HG02870 (cell line): ENCODE results near the gene LCK.
"Not testable (repeated sequence)": the region's sequence is repeated elsewhere in the genome, so short reads cannot be mapped to it uniquely, and the experiment has no call there.

Experiments used
- ATAC-seq: cut with Tn5 transposase; IDR thresholded peaks from one replicate; pipeline ENCODE4 v1.9.1; 2021; ENCODE audit warnings: mild to moderate bottlenecking, moderate library complexity; ENCODE audit not compliant: unreplicated experiment

Gene LCK

GRCh38 chr1:32239790-32240139 lies 11.3 kb upstream of the LCK start:
- ATAC-seq = no peak

GRCh38 chr1:32240140-32240951 lies 10.7 kb upstream of the LCK start:
- ATAC-seq = no peak

GRCh38 chr1:32241001-32241763 lies 9.9 kb upstream of the LCK start:
- no peak for ATAC-seq

GRCh38 chr1:32242341-32242851 lies 8.7 kb upstream of the LCK start:
- ATAC-seq = no peak

DNA sequence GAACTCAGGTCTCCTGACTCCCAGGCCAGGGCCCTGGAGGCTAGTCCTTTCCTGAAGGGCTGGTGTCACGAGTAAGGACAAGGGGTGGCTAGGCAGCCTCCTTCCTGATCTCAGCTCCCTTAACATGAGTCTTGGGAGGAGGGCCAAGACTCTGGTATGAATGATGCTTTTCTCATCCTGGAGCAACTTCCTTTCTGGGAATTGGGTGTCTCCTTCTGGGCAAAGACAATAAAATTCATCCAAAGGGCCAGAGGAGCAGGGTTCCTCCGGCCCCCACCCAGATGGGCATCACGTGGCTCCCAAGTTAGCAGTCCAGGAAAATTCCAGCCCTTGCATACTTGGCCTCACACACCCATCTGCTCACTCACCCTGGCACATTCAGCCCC lies 4.2 kb upstream of the LCK start, which contains the start of gene FAM167B:
Gene FAM167B, plus strand, starts transcription at position 335 of the 386 bp plus-strand sequence. CDS start 200 bp downstream, outside the sequence.
- no peak for ATAC-seq

GRCh38 chr1:32247452-32247851 lies 3.6 kb upstream of the LCK start:
- ATAC-seq = no peak

DNA sequence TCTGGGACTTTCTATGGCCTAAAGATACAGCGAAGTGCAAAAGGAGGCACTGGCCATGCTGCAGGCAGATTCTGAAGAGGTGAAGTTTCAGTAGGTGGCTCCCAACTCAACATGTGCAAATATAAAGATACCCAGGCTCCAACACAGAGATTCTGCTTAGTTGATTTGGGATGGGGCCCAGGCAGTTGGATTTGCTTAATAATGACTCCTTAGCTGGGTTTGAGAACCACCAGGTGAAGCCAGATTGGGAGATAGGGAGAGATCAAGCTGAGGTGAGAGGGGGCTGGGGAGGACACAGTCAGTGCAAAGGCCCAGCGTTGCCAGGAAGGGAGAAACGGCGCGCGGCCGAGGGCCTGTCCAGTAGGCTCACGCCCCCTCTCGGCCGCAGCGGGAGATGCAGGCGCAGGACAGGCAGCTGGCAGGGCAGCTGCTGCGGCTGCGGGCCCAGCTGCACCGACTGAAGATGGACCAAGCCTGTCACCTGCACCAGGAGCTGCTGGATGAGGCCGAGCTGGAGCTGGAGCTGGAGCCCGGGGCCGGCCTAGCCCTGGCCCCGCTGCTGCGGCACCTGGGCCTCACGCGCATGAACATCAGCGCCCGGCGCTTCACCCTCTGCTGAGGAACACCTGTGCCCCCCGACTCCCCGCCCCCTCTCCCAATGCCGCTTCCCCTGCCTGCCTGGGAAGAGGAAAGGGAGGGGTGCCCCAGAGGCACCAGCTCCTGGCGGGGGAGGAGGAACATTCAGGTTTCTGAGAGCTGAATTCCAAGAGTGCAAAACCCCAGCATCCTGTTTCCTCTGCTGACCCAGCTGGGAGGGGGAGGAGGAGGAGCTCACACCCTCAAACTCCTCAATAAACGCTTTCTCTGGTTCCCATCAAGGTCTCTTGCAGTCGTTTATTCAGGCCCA lies 2.8 kb upstream of the LCK start:
- no peak for ATAC-seq

- peak; percentile 67 for ATAC-seq
Observed at GRCh38 chr1:32249831-32250525, 1.1 kb upstream of the LCK start.

GRCh38 chr1:32255072-32256071 lies 4.3 kb downstream of the LCK start:
- no peak for ATAC-seq

DNA sequence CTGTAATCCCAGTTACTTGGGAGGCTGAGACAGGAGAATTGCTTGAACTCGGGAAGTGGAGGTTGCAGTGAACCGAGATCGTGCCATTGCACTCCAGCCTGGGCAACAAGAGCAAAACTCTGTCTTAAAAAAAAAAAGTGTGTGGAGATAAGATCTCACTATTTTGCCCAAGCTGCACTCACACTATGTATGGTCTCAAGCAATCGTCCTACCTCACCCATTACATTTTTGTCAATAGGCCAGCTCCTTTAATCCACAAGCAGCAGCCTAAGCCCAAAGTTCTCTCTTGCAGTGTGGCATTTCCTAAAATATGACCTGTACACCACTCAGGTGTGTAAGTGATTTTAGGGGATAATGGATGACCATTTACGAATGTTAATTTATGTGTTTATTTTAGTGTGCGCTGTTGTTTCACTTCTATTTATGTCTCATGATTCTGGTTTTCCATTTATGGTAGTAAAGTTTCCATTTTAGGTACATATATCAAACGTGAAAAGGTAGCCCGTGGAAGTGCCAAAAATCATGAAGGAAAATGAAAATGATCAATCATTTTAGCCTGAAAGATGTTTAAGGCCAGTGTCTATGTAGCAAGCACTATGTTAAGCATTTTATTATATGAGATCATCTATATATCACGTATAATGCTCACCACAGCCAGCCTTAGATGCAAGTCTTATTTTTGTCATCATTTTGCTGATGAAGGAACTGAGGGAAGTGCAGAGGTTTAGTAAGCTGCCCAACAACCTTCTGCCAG lies 5.6 kb downstream of the LCK start:
- ATAC-seq = no peak

DNA sequence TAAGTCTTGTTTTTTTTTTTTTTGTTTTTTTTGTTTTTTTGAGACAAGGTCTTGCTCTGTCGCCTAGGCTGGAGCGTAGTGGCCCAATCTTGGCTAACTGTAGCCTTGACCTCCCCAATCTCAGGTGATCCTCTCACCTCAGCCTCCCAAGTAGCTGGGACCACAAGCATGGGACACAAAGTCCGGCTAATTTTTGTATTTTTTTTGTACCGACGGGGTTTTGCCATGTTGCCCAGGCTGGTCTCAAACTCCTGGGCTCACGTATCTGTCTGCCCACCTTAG lies 6.1 kb downstream of the LCK start:
- no peak for ATAC-seq

GRCh38 chr1:32263236-32263593 lies 12.2 kb downstream of the LCK start:
- ATAC-seq = not testable (repeated sequence)

- ATAC-seq = no peak
Observed at GRCh38 chr1:32263744-32264143, 12.7 kb downstream of the LCK start.

GRCh38 chr1:32265846-32266245 lies 14.8 kb downstream of the LCK start:
- no peak for ATAC-seq

- no peak for ATAC-seq
Observed at GRCh38 chr1:32266921-32267591, 16.0 kb downstream of the LCK start.

DNA sequence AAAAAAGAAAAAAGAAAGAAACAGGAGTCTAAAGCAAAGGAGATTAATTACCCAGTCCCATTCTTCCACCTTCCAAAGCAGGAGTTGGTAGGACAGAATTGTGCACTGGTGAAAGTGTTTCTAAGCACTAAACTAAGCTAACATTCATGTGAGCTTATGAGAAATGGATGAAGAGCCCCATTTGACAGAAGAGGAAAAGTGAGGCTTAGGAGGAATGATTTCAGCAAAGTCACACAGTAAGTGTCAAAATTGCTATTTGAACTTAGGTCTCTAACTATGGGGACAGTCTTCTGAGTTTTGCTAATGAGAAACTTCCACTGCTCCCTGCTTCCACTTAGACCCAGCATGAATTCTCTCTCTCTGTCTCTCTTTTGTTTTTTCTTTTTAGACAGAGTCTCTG lies 18.7 kb downstream of the LCK start:
- ATAC-seq = no peak

DNA sequence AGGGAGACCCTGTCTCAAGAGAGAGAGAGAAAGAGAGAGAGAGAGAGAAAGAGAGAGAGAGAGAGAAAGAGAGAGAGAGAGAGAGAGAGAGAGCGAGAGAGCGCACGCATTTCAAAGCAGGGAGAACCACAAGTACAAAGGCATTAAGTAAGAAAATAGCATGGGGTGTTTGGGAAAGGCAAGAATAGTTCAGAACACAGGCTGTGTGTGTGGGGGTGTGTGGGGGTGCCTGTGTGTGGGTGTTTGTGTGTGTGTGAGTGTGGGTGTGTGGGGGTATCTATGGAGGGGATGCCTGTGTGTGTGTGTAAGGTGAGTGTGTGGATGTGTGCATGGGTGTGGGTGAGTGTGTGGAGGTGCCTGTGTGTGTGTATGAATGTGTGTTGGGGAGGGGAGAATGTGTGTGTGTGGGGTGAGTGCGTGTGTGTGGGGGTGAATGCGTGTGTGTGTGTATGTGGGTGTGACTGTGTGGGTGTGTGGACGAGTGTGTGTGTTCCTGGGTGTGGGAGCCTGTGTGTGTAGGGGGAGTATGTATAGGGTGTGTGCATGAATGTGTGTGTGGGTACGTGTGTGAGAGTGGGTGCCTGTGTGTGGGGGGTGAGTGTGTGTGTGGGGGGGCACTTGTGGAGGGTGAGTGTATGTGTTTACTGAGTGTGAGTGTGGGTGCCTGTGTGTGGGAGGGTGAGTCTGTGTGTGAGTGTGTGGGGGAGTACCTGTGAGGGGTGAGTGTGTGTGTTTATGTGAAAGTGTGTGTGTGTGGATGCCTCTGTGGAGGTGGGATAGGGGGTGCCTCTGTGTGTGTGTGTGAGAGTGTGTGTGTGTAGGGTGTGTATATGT lies 21.7 kb downstream of the LCK start:
- no peak for ATAC-seq
